PFSK-1 (cell line): ENCODE measurements around the gene PRLR.

Source experiments
- FOXP2 ChIP-seq: optimal IDR thresholded peaks from 2 replicates; pipeline ENCODE3; 2011; ENCODE audit warnings: borderline replicate concordance, control low read depth, inconsistent platforms; ENCODE audit not compliant: insufficient read depth; ENCODE audit errors: extremely low read length, extremely low read depth
- POLR2AphosphoS5 ChIP-seq: IDR thresholded peaks from 2 replicates; pipeline ENCODE4 v1.6.1; 2012; ENCODE audit warnings: low read depth, mild to moderate bottlenecking, control low read depth, low read length, moderate library complexity
- REST ChIP-seq, 2 experiments: IDR thresholded peaks; 2 replicates each; pipeline versions ENCODE4 v1.6.1 to v1.8.0; 2011 to 2012; ENCODE audit warnings: low read depth in 2 of 2, low read length in 2 of 2, control low read depth in 1 of 2, inconsistent platforms in 1 of 2, mild to moderate bottlenecking in 1 of 2, moderate library complexity in 1 of 2; ENCODE audit not compliant: insufficient read depth in 1 of 2
- SIN3A ChIP-seq: IDR thresholded peaks from 2 replicates; pipeline ENCODE4 v1.6.1; 2012; ENCODE audit warnings: mild to moderate bottlenecking, low read length, moderate library complexity, borderline replicate concordance; ENCODE audit not compliant: insufficient read depth
- TAF1 ChIP-seq: IDR thresholded peaks from 2 replicates; pipeline ENCODE4 v1.6.1; 2012; ENCODE audit warnings: low read length, control low read depth, borderline replicate concordance; ENCODE audit not compliant: insufficient read depth

Gene PRLR

GRCh38 chr5:35026941-35027340, 203.3 kb downstream of the PRLR start:
- TF ChIP-seq POLR2AphosphoS5 (no peak), FOXP2 (no peak), TAF1 (no peak), SIN3A (no peak), REST (IDR thresholded peaks at IDR 0.05; ENCODE audit: insufficient read depth in 1 of 2, low read depth in 2 of 2, low read length in 2 of 2) (no peak)

GRCh38 chr5:35026280-35026840, 203.9 kb downstream of the PRLR start:
- TF ChIP-seq POLR2AphosphoS5 (no peak), TAF1 (no peak), SIN3A (no peak), FOXP2 (no peak)

- TF ChIP-seq POLR2AphosphoS5 (no peak), FOXP2 (no peak), REST (IDR thresholded peaks at IDR 0.05; ENCODE audit: insufficient read depth in 1 of 2, low read depth in 2 of 2, low read length in 2 of 2) (no peak), TAF1 (no peak), SIN3A (no peak)
These were observed 205.3 kb downstream of the PRLR start for GRCh38 chr5:35024911-35025510.

GRCh38 chr5:35023391-35024178, 206.7 kb downstream of the PRLR start:
- no peak for TF ChIP-seq SIN3A
- TF ChIP-seq POLR2AphosphoS5, result no peak
- no peak for TF ChIP-seq FOXP2
- TF ChIP-seq REST (IDR thresholded peaks at IDR 0.05; ENCODE audit: insufficient read depth in 1 of 2, low read depth in 2 of 2, low read length in 2 of 2), result no peak
- TF ChIP-seq TAF1, result no peak

DNA sequence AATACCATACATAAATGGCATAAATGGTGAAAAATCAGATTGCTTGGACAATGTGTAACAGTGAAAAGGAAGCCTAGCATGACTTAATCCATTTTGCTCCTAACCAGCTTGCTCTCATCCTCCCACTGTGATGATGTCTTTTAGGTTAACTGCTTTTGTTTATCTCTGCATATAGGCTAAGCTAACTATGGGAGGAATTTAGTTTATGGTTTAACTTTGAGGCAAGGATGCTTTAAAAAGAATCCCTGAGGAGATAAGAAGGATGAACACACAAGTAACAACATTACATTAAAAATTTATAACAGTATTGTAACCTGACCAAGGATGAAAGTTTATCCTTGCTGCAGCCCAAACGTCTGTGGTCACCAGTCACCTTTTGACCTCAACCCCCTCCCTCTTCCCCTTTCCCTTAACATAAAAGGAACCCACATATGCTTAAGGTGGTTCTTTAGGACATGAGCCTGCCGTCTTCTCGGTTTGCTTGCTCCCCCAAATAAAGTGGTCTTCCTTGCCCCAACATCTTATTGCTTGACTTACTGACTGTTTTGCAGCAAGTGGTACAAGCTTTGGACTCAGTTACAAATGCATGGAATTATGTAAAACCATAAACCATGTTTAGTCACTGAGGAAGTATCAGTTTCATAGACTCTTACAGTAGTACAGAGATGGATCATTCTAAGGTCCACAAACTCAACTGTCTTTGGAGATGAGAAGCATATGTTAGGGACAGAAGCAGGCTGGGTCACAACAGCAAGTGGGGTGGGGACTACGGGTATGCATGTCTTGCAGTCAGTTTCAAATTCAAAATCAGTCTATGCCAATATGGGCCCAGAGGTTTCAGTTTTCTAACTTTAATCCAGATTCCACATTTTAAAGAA, 213.9 kb downstream of the PRLR start:
- no peak for TF ChIP-seq REST (IDR thresholded peaks at IDR 0.05; ENCODE audit: insufficient read depth in 1 of 2, low read depth in 2 of 2, low read length in 2 of 2)
